ENCODE data around the gene EIF4G3. TPM values are rescaled to one million over a fixed set of nuclear protein-coding genes. Genes with fewer than 3 reads are reported as not detected.

Gene EIF4G3
- total and polyA plus RNA-seq, 2 donors (not counting 1 experiment from before 2014, with no cell fraction given), result 53.5 to 67.0 TPM

- Histone ChIP-seq H3K9ac (ENCODE audit: insufficient read depth, low read length) (no peak overlapping the region), H2AFZ (ENCODE audit: low read length) (no peak overlapping the region), H3K79me2 (ENCODE audit: control insufficient read depth, insufficient read depth, low read length) (peaks cover 10% of the 10 kb centered on the region), H3K36me3 (ENCODE audit: control insufficient read depth, insufficient read depth, low read length) (peaks cover 2% of the 10 kb centered on the region), H3K9me3 (ENCODE audit: control insufficient read depth, insufficient read depth, low read depth, low read length) (no peaks in the 10 kb centered on the region), H3K4me3 (replicated peaks in 1 of 4; ENCODE audit: control extremely low read depth in 1 of 4, insufficient read depth in 1 of 4, low read depth in 3 of 4, low read length in 4 of 4) (no peak overlapping the region), H4K20me1 (ENCODE audit: control insufficient read depth, extremely low read depth, insufficient read depth, low read length) (no peaks in the 10 kb centered on the region), H3K27me3 (ENCODE audit: control insufficient read depth, insufficient read depth, low read length) (no peaks in the 10 kb centered on the region), H3K4me2 (ENCODE audit: extremely low read depth, insufficient read depth, low read length) (no peak overlapping the region), H3K4me1 (ENCODE audit: control insufficient read depth, extremely low read depth, insufficient read depth, low read length) (no peaks in the 10 kb centered on the region), H3K27ac (ENCODE audit: insufficient read depth, low read length) (no peak overlapping the region)
- no peak for TF ChIP-seq EZH2 (IDR thresholded peaks at IDR 0.05; ENCODE audit: low read length, missing control alignments)
- TF ChIP-seq CTCF (conservative IDR thresholded peaks at IDR 0.05 in 1 of 2, IDR thresholded peaks at IDR 0.05 in 1 of 2; ENCODE audit: low read depth in 1 of 2, low read length in 2 of 2), result no peak
- DNase-seq (ENCODE audit: low read depth in 2 of 2), result no peak
These were observed 45.5 kb downstream of the EIF4G3 start for GRCh38 chr1:21131200-21131599.

- no peak overlapping the region for H3K27ac ChIP-seq (ENCODE audit: insufficient read depth, low read length)
- H3K27me3 ChIP-seq (ENCODE audit: control insufficient read depth, insufficient read depth, low read length), result no peaks in the 10 kb centered on the region
- H3K4me2 ChIP-seq (ENCODE audit: extremely low read depth, insufficient read depth, low read length), result no peak overlapping the region
- no peak overlapping the region for H2AFZ ChIP-seq (ENCODE audit: low read length)
- H3K79me2 ChIP-seq (ENCODE audit: control insufficient read depth, insufficient read depth, low read length), result peaks cover 12% of the 10 kb centered on the region
- no peaks in the 10 kb centered on the region for H4K20me1 ChIP-seq (ENCODE audit: control insufficient read depth, extremely low read depth, insufficient read depth, low read length)
- H3K36me3 ChIP-seq (ENCODE audit: control insufficient read depth, insufficient read depth, low read length), result peaks cover 2% of the 10 kb centered on the region
- no peak overlapping the region for H3K9ac ChIP-seq (ENCODE audit: insufficient read depth, low read length)
- TF ChIP-seq CTCF (conservative IDR thresholded peaks at IDR 0.05 in 1 of 2, IDR thresholded peaks at IDR 0.05 in 1 of 2; ENCODE audit: low read depth in 1 of 2, low read length in 2 of 2) (no peak), EZH2 (IDR thresholded peaks at IDR 0.05; ENCODE audit: low read length, missing control alignments) (no peak)
- H3K9me3 ChIP-seq (ENCODE audit: control insufficient read depth, insufficient read depth, low read depth, low read length), result no peaks in the 10 kb centered on the region
- no peak overlapping the region for H3K4me3 ChIP-seq (replicated peaks in 1 of 4; ENCODE audit: control extremely low read depth in 1 of 4, insufficient read depth in 1 of 4, low read depth in 3 of 4, low read length in 4 of 4)
- no peak for DNase-seq (ENCODE audit: low read depth in 2 of 2)
- H3K4me1 ChIP-seq (ENCODE audit: control insufficient read depth, extremely low read depth, insufficient read depth, low read length), result no peaks in the 10 kb centered on the region
These were observed 47.3 kb downstream of the EIF4G3 start for GRCh38 chr1:21129407-21129806.

- no peak for TF ChIP-seq EZH2 (IDR thresholded peaks at IDR 0.05; ENCODE audit: low read length, missing control alignments)
- TF ChIP-seq CTCF (conservative IDR thresholded peaks at IDR 0.05 in 1 of 2, IDR thresholded peaks at IDR 0.05 in 1 of 2; ENCODE audit: low read depth in 1 of 2, low read length in 2 of 2), result no peak
- no peak for DNase-seq (ENCODE audit: low read depth in 2 of 2)
- Histone ChIP-seq H3K4me2 (ENCODE audit: extremely low read depth, insufficient read depth, low read length) (no peak overlapping the region), H4K20me1 (ENCODE audit: control insufficient read depth, extremely low read depth, insufficient read depth, low read length) (no peaks in the 10 kb centered on the region), H3K27ac (ENCODE audit: insufficient read depth, low read length) (no peak overlapping the region), H3K4me3 (replicated peaks in 1 of 4; ENCODE audit: control extremely low read depth in 1 of 4, insufficient read depth in 1 of 4, low read depth in 3 of 4, low read length in 4 of 4) (no peak overlapping the region), H3K79me2 (ENCODE audit: control insufficient read depth, insufficient read depth, low read length) (peaks cover 14% of the 10 kb centered on the region), H2AFZ (ENCODE audit: low read length) (no peak overlapping the region), H3K9me3 (ENCODE audit: control insufficient read depth, insufficient read depth, low read depth, low read length) (no peaks in the 10 kb centered on the region), H3K36me3 (ENCODE audit: control insufficient read depth, insufficient read depth, low read length) (peaks cover 2% of the 10 kb centered on the region), H3K9ac (ENCODE audit: insufficient read depth, low read length) (no peak overlapping the region), H3K27me3 (ENCODE audit: control insufficient read depth, insufficient read depth, low read length) (no peaks in the 10 kb centered on the region), H3K4me1 (ENCODE audit: control insufficient read depth, extremely low read depth, insufficient read depth, low read length) (peaks cover 9% of the 10 kb centered on the region)
These were observed 50.4 kb downstream of the EIF4G3 start for GRCh38 chr1:21126324-21126723.
